ENCODE measurements around the gene KDM6B. TPM values are rescaled to one million over a fixed set of nuclear protein-coding genes. Genes with fewer than 3 reads are reported as not detected.
"Not testable (repeated sequence)": the region's sequence is repeated elsewhere in the genome, so short reads cannot be mapped to it uniquely, and the experiment has no call there.

Gene KDM6B, protein sequence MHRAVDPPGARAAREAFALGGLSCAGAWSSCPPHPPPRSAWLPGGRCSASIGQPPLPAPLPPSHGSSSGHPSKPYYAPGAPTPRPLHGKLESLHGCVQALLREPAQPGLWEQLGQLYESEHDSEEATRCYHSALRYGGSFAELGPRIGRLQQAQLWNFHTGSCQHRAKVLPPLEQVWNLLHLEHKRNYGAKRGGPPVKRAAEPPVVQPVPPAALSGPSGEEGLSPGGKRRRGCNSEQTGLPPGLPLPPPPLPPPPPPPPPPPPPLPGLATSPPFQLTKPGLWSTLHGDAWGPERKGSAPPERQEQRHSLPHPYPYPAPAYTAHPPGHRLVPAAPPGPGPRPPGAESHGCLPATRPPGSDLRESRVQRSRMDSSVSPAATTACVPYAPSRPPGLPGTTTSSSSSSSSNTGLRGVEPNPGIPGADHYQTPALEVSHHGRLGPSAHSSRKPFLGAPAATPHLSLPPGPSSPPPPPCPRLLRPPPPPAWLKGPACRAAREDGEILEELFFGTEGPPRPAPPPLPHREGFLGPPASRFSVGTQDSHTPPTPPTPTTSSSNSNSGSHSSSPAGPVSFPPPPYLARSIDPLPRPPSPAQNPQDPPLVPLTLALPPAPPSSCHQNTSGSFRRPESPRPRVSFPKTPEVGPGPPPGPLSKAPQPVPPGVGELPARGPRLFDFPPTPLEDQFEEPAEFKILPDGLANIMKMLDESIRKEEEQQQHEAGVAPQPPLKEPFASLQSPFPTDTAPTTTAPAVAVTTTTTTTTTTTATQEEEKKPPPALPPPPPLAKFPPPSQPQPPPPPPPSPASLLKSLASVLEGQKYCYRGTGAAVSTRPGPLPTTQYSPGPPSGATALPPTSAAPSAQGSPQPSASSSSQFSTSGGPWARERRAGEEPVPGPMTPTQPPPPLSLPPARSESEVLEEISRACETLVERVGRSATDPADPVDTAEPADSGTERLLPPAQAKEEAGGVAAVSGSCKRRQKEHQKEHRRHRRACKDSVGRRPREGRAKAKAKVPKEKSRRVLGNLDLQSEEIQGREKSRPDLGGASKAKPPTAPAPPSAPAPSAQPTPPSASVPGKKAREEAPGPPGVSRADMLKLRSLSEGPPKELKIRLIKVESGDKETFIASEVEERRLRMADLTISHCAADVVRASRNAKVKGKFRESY (N-terminal part only)
- total RNA-seq: 16.7 TPM

DNA sequence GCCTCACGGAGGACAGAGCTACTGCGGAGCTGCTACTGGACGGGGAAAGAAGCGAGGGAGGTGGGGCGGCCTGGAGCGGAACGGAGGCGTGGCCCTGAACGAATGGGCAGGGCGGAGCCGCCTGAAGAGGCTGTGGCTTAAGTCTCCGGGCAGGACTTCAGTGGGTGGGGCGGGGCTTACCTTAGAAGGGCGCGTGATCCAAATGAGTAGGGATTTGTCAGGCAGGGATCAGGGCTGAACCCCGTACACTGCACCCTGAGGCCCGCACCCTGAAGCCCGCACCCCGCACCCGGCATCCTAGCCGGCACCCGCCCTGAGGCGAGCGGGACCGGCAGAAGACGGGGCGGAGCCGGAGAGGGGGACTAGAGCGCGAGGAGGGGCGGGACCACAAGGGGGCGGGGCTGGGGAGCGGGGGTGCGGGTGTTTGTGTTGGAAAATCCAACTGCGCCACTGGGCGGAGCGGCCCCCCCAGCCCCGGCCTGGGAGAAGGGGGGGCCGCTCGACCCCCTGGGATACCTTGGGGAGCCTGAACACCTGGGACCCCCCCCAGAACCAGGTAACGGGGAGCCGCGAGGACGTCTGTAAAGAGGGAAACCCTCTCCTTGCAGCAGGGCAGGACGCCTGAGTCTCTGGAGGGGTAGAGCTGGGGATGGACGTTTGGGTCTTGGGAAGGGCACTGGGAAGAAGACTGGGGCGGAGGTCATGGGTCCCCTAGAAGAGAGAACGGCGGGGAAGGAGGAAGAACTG lies at the start of gene KDM6B:
TSS of gene KDM6B (plus strand) at position 423 of the 747 bp plus-strand sequence. CDS start 11,338 bp downstream, outside the sequence.
- ATAC-seq: peak; percentile 72

DNA sequence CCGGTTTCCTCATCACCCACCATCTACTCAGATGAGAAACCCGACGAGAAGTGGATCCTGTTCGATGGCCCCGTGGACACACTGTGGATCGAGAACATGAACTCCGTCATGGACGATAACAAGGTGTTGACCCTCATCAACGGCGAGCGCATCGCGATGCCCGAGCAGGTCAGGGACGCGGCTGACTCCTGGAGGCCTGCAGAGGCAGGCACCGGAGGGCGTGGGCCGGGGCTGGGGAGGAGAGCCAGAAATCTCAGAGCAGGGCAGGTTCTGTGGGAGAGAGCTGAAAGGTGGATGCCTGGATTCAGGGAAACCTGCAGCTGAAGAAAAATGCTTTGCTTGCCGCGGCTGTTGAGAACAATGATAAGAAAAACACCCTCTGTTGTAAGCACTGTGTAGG lies 47.2 kb upstream of the KDM6B start:
- peak; percentile 70 for ATAC-seq

DNA sequence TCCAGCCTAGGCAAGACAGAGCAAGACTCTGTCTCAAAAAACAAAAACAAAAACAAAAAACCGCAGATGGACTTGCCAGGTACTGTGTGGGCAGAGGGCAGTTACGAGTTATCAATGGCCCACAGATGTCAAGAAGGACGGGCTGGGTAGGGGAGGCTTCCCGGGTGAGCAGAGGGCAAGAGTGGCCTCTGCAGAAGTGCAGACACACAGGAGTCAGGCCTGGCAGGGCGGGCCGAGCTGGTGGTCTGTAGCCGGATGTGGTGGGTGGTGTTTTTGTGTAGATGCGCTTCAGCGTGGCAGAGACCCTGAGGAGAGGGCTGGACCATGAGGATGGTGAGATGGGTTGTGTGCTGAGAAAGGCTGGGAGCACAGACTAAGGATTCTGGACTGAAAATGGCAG lies 44.9 kb upstream of the KDM6B start:
- no peak for ATAC-seq

DNA sequence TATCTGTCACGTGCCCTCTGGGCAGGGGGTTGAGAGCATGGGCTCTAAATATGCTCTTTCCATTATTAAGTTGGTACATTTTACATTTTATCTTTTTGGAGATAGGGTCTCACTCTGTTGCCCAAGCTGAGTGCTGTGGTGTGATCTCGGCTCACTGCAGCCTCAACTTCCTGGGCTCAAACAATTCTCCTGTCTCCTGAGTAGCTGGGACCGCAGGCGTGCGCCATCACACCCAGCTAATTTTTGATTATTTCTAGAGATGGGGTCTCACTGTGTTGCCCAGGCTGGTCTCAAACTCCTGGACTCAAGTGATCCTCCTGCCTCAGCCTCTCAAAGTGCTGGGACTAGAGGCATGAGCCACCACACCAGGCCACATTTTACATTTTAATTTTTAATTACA lies 43.9 kb upstream of the KDM6B start:
- no peak for ATAC-seq

DNA sequence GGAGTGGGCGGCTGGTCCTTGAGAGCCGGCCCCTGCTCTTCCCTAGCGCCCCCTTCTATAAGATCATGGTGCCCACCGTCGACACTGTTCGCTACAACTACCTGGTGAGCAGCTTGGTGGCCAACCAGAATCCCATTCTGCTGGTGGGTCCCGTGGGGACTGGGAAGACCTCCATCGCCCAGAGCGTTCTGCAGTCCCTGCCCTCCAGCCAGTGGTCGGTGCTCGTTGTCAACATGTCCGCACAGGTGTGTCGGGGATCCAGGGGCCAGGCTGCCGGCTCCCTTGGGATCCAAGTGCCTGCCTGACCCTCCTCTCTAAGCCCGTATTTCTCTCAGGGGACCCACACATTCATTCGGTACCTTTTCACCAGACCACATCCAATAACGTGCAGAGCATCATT lies 41.4 kb upstream of the KDM6B start:
- no peak for ATAC-seq

DNA sequence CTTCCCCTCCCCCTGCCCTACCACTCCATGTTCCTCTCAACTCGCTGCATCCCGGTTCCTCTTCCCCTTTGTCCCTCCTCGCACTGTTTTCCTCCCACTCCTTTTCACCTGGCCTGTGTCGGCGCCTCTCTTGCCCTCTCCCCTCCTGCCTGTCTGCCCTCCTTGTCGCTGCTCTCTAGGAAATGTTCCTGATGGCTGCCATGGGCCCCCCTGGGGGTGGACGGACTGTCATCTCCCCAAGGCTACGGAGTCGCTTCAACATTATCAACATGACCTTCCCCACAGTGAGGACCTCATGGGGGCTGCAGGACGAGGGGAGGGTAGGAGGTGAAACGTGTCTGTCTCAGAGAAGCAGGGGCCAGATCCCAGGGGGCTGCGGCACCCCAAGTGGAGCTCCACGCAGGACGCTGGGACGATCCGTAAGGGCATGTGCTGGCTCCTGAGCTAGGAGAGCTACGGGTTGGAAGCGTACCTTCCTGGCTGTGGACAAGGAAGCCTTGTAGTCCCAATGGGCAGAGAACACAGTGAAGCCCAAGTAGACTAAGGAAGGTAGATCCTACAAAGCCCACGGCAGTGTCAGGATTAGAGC lies 39.8 kb upstream of the KDM6B start:
- no peak for ATAC-seq

DNA sequence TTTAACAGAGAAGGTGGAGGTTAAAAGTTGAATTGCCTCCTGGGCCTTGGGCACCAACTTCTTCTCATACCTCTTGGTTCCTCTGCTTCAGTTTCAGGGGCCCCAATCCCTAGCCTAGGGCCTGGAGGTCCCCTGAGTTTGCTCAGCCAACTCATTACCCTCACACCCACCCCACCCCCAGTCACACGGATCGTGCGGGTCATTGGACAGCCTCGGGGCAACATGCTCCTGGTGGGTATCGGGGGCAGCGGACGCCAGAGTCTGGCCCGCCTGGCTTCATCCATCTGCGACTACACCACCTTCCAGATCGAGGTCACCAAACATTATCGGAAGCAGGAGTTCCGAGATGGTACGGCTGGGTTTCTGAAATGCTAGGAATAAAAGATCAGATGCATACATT lies 36.0 kb upstream of the KDM6B start:
- ATAC-seq: no peak

DNA sequence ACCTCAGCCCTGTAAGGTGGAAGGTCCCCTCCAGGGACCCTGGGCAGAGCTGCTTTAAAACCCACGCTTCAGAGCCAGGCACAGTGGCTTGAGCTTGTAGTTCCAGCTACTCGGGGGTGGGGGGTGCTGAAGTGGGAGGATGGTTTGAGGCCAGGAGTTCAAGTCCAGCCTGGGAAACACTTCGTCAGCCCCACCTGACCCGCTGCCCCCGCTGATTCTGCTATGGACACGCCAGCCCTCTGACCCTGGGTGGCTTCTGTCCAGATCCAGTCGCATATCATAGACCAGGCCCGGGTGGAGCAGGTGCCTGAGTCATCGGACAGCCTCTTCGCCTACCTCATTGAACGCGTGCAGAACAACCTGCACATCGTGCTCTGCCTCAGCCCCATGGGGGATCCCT lies 35.2 kb upstream of the KDM6B start:
- peak; percentile 48 for ATAC-seq

DNA sequence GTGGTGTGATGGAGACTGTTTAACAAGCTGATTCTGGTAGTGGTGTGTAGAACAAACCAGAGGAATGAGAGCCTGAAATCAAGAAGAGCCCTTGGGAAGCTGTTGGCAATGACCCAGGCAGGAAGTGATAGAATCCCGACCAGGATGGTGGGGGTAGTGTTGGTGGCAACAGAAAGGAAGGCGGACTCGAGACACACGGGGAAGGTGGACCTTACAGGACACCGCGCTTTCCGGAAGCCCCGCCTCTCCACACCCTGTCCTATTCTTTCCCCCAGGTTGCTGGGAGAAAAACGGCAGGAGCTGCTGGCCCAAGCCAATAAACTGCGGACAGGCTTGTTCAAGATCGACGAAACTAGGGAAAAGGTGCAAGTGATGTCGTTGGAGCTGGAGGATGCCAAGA lies 30.0 kb upstream of the KDM6B start:
- peak; percentile 34 for ATAC-seq

DNA sequence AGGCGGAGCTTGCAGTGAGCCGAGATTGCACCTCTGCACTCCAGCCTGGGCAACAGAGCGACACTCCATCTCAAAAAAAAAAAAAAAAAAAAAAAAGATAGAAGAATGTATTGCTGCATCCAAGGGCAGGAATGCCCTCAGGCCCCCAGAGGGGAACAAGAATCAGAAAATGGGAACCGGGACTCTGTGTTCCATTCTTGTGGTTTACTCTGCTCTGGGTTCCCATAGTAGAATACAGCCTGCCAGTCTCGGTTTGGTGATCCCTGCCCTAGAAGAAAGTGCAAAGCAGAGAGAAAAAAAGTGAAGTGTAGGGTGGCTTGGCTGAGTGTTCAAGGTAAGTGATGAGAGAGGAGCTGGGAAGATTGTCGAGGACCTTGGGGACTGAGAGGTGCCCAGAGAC lies 27.4 kb upstream of the KDM6B start:
- ATAC-seq: no peak

DNA sequence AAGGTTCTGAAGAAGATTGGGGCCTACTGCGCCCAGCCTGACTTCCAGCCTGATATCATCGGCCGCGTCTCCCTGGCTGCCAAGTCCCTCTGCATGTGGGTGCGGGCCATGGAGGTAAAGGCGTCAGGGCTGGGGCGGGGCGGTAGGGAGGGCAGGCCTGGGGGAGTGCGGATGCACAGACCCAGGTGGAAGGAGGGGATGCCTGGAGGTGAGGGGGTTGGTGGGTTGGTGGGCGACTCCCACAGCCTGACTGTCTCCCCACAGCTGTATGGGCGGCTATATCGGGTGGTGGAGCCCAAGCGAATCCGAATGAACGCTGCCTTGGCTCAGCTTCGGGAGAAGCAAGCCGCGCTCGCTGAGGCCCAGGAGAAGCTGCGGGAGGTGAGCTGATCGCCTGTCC lies 26.8 kb upstream of the KDM6B start:
- ATAC-seq: no peak

DNA sequence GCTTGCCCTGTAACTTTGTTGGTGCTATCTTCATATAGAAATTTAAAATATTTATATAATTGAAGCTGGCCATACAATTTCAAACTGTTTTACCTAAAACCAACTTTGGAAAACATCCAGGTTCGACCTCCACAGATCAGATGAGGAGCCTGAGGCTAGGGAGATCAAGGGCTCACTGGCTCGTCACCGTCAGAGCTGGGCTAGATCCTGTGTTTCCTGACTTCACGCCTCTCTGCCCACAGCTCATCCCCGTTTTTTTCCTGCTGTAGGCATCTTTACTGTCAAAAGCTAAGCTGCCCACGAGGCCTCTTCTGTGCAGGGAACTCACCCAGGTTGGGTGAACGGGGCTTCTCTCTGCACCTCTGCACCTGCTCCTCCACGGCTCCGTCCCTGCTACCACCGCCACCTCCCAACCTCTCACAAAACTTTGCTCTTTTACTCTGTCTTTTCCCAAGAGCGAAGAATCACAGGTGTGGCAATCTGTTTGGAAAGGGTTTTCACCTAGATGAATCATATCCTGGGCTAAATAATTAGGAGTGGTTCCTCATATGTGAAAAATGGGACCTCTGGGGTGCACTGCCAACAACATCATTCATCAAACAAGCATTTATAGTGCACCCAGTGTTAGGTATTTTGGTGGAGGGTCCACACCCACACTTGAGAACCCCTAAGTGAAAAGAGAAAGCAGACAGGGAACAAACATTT lies 24.8 kb upstream of the KDM6B start:
- peak; percentile 73 for ATAC-seq

DNA sequence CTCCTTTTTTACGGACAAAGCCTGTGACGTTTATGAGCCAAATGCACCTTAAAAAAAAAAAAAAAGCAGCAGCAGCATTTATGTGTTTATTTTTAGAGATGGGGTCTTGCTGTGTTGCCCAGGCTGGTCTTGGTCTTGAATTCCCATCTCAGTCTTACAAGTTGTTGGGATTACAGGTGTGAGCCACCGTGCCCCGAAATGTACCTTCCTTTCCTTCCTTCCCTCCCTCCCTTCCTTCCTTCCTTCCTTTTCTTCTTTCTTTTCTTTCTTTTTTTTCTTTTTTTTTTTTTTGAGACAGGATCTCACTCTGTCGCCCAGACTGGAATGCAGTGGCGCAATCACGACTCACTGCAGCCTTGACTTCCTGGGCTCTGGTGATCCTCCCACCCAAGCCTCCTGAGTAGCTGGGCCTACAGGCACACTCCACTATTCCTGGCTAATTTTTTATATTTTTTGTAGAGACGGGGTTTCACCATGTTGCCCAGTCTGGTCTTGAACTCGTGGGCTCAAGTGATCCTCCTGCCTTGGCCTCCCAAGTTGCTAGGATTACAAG lies 24.1 kb upstream of the KDM6B start:
- ATAC-seq: not testable (repeated sequence)

DNA sequence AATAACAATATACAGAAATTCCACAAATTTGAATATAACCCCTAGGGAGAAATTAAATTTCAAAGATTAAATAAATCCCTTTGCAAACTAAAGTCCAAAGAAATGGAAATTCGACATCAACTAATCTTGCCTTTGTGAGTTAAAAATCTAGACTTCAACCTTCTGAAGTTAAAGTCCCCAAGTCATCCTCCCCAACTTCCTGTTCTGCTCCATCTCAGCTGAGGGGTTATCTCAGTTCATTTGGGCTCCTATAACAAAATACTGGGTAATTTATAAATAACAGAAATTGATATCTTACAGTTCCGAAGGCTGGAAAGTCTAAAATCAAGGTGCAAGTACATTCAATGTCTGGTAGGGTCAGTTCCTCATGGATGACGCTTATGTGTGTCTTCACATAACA lies 22.8 kb upstream of the KDM6B start:
- no peak for ATAC-seq

DNA sequence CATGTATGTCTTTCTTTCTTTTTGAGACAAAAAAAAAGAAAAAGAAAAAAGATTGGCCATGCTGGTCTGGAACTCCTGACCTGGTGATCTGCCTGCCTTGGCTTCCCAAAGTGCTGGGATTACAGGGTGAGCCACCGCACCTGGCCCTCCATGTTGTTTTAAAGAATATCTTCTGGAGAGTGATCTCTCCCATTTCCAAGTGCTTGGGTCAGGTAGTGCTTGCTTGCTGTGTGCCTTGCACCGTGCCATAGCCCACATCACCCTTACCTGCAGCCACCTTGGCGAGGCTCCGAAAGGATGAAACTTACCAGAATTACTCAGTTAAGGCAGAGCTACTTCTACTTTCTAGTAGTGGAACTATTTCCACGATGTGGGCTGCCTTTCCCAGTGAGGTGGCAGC lies 19.0 kb upstream of the KDM6B start:
- no peak for ATAC-seq

DNA sequence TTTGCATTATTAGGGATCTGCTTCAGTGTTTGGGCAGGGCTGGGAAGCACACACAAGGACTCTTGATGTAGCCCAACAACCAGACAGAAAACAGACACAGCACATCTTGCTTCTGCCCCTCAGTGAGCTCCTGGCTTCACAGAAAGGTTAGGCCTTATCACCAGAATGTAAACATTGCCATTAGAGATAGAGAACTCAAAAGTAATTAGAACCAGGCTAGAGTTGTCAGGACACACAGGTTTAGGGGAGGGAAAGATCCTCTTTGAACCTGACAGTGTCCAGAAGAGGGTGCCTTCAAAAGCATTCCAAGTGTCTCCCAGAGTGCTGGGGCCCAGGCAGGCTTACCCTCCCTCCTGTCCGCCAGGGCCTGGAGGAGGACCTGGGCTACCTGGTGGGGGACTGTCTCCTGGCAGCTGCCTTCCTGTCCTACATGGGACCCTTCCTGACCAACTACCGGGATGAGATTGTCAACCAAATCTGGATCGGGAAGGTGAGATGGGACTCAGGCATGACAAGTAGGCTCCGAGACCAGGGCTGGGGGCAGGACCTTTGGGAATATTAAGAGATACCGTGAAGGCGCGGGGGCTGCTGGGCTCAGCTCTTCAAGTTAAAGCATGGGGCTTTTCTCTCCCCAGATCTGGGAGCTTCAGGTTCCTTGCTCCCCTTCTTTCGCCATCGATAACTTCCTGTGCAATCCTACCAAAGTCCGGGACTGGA lies 16.9 kb upstream of the KDM6B start:
- ATAC-seq: no peak

DNA sequence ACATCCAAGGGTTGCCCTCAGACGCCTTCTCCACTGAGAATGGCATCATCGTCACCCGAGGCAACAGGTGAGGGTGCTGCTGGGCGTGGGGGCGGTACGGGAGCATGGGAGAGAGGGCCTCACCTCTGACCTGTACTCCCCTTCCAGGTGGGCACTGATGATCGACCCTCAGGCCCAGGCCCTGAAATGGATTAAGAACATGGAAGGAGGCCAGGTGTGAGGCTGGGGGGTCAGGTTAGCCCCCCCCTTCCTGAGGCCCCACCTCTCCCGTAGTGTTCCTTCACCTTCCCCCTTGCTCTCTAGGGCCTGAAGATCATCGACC lies 16.4 kb upstream of the KDM6B start:
- no peak for ATAC-seq

DNA sequence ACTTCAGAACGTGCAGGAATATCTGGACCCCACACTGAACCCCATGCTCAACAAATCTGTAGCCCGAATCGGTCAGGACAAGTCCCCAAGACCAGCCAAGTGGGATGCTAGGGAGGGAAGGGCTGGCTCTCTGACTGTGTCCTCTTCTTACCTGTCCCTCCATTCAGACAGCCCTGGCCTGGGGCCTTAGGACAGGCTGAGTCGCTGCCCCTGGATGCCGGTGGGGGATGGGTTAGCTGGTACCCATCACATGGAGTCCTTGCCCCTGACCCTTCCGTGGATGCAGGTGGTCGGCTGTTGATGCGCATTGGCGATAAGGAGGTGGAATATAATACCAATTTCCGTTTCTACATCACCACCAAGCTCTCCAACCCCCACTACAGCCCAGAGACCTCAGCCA lies 16.0 kb upstream of the KDM6B start:
- ATAC-seq: no peak

DNA sequence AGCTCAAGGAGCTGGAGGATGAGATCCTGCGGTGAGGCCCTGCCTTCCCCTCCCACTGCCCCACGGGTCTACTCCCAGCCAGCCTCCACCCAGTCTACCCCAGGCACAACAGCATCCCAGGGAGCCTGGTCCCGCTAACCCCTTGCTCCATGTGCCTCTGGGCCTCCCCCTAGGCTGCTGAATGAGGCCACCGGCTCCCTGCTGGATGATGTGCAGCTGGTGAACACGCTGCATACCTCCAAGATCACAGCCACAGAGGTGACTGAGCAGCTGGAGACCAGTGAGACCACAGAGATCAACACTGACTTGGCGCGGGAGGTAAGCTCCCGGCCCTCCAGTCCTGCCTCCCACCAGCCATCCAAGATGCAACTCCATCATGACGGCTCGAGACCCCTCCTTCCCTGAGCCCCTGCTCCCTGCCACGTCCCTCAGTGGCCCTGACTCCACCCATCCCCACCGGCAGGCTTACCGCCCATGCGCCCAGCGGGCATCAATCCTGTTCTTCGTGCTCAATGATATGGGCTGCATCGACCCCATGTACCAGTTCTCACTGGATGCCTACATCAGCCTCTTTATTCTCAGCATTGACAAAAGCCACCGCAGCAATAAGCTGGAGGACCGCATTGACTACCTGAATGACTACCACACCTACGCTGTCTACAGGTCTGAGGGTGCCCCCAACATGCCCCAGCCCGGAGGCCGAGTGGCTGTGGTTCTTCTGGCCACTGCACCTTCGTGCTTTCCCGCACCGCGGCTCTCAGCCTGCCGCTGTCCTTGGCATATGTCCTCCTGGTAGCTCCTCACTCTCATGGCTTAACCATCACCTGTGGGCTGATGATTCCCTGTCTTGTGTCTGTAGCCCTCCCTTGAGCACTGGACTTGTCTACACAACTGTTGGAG lies 15.0 kb upstream of the KDM6B start:
- ATAC-seq: peak; percentile 14
